ENCODE results near the gene CTXND1. TPM values are rescaled to one million over a fixed set of nuclear protein-coding genes. Genes with fewer than 3 reads are reported as not detected.

Gene CTXND1
- total and polyA plus RNA-seq, 2 of the 4 experiments (the other 2 are of a cell fraction), result not detected

GRCh38 chr15:80259942-80260510, 8.0 kb upstream of the CTXND1 start:
- no peak overlapping the region for H3K14ac ChIP-seq (replicated peaks; ENCODE audit: low read depth, low read length)
- CTCF ChIA-PET, result no interaction called here
- TF ChIP-seq MXI1 (IDR thresholded peaks at IDR 0.05; ENCODE audit: borderline replicate concordance, low read depth, low read length) (no peak), CEBPB (IDR thresholded peaks at IDR 0.05; ENCODE audit: low read depth, low read length) (0 out of 2 replicates have a peak, but pooled peaks have one; percentile 11), RCOR1 (IDR thresholded peaks at IDR 0.05; ENCODE audit: insufficient replicate concordance, low read length) (no peak), RAD21 (IDR thresholded peaks at IDR 0.05; ENCODE audit: low read length) (no peak), BHLHE40 (IDR thresholded peaks at IDR 0.05; ENCODE audit: low read depth, low read length) (no peak), RFX5 (IDR thresholded peaks at IDR 0.05; ENCODE audit: low read depth, low read length) (no peak)

More at GRCh38 chr15:80259942-80260510, 8.0 kb upstream of the CTXND1 start:
- no peak overlapping the region for H3K56ac ChIP-seq (ENCODE audit: extremely low read depth, insufficient read depth, low read length)
- in situ Hi-C loops (cut with MboI; ENCODE audit: low sequenced_read_pairs) (no loop called here), dilution Hi-C loops (cut with HindIII; ENCODE audit: low sequenced_read_pairs, unreplicated experiment) (no loop called here), intact Hi-C loops (cut with micrococcal nuclease) (no loop called here)
- H3K18ac ChIP-seq (ENCODE audit: low read depth, low read length), result no peak overlapping the region
- no peak overlapping the region for H3K4me3 ChIP-seq (ENCODE audit: insufficient read depth, low read depth, low read length)
- H3K27ac ChIP-seq (ENCODE audit: insufficient read depth, low read length), result no peak overlapping the region
- H4K5ac ChIP-seq (ENCODE audit: low read depth, low read length), result no peak overlapping the region
- no peak overlapping the region for H2BK15ac ChIP-seq (ENCODE audit: low read depth, low read length)
- no peaks in the 10 kb centered on the region for H4K20me1 ChIP-seq (ENCODE audit: insufficient read depth, low read length)
- H3K9ac ChIP-seq (ENCODE audit: low read depth, low read length), result no peak overlapping the region
- no peaks in the 10 kb centered on the region for H3K79me1 ChIP-seq (ENCODE audit: low read depth in 1 of 2, low read length in 2 of 2)
- H3K36me3 ChIP-seq (ENCODE audit: control insufficient read depth, insufficient read depth, low read length), result no peaks in the 10 kb centered on the region
- POLR2A ChIA-PET (ENCODE audit: unreplicated experiment), result no interaction called here
- no peak overlapping the region for H3K23ac ChIP-seq (ENCODE audit: low read depth, low read length)
- H2BK20ac ChIP-seq (ENCODE audit: low read depth, low read length), result no peak overlapping the region
- H3K4me2 ChIP-seq (ENCODE audit: low read depth, low read length), result no peak overlapping the region
- peaks cover 43% of the 10 kb centered on the region for H3K27me3 ChIP-seq (ENCODE audit: control insufficient read depth, insufficient read depth, low read length)
- no peaks in the 10 kb centered on the region for H3K4me1 ChIP-seq (ENCODE audit: control insufficient read depth, insufficient read depth, low read length)
- DNase-seq (no peak), ATAC-seq (ENCODE audit: low read depth) (no peak)
- H4K8ac ChIP-seq (ENCODE audit: low read depth in 2 of 2, low read length in 2 of 2), result no peak overlapping the region
- H2AFZ ChIP-seq (replicated peaks; ENCODE audit: low read length, poor library complexity), result no peak overlapping the region
- H3K4ac ChIP-seq (ENCODE audit: low read depth, low read length), result no peak overlapping the region
- peaks cover 3% of the 10 kb centered on the region for H3K9me3 ChIP-seq (ENCODE audit: control insufficient read depth, insufficient read depth, low read length)
- no CpG with 5 or more reads among the region's 1 CpG for WGBS, 2 experiments (ENCODE audit: extremely low coverage in 2 of 2, insufficient read length in 1 of 2)
- no peak overlapping the region for H2BK5ac ChIP-seq (ENCODE audit: low read depth, low read length, poor library complexity, severe bottlenecking)
- no peak overlapping the region for H2AK9ac ChIP-seq (replicated peaks; ENCODE audit: low read depth, low read length, poor library complexity)
- 0 out of 2 replicates have a peak, but pooled peaks cover under 1% of the 10 kb centered on the region for H3K9me1 ChIP-seq (ENCODE audit: insufficient read depth, low read length)
- H4K91ac ChIP-seq (ENCODE audit: insufficient read depth, low read depth, low read length), result no peak overlapping the region
- H2AK5ac ChIP-seq (ENCODE audit: low read depth, low read length), result no peak overlapping the region
- H2BK120ac ChIP-seq (ENCODE audit: low read depth, low read length), result no peak overlapping the region
- BruUV-seq (replicated peaks), result no TSS peak

Data from IMR-90 (cell line).